Neuronal stem cell (in vitro differentiated cells): ENCODE results near the gene BBOX1.

Experiments
- DNase-seq: peaks from one replicate; pipeline ENCODE4 v3.0.0-alpha.2; 2013; ENCODE audit warnings: low spot score
- H2AFZ ChIP-seq: one replicate; pipeline ENCODE4 v1.6.1; 2013; ENCODE audit warnings: mild to moderate bottlenecking, low read length, inconsistent platforms
- H2AK5ac ChIP-seq: 2 replicates; pipeline ENCODE4 v1.6.1; 2013; ENCODE audit warnings: low read depth, mild to moderate bottlenecking, inconsistent platforms, low read length, moderate library complexity, mixed read lengths
- H2BK120ac ChIP-seq: 2 replicates; pipeline ENCODE4 v1.6.1; 2013; ENCODE audit warnings: low read depth, mild to moderate bottlenecking, inconsistent platforms, low read length, moderate library complexity, mixed read lengths
- H2BK12ac ChIP-seq: one replicate; pipeline ENCODE4 v1.6.1; 2013; ENCODE audit warnings: low read length, inconsistent platforms
- H2BK15ac ChIP-seq: 2 replicates; pipeline ENCODE4 v1.6.1; 2013; ENCODE audit warnings: mild to moderate bottlenecking, low read length, inconsistent platforms, mixed read lengths
- H2BK5ac ChIP-seq: one replicate; pipeline ENCODE4 v1.6.1; 2013; ENCODE audit warnings: inconsistent platforms, mild to moderate bottlenecking, low read length, moderate library complexity
- H3K14ac ChIP-seq: one replicate; pipeline ENCODE4 v1.6.1; 2013; ENCODE audit warnings: low read length, inconsistent platforms
- H3K18ac ChIP-seq: 2 replicates; pipeline ENCODE4 v1.6.1; 2013; ENCODE audit warnings: low read length, inconsistent platforms
- H3K23ac ChIP-seq: 2 replicates; pipeline ENCODE4 v1.6.1; 2013; ENCODE audit warnings: low read depth, mild to moderate bottlenecking, mixed read lengths, low read length, inconsistent platforms; ENCODE audit not compliant: poor library complexity
- H3K27ac ChIP-seq: replicated peaks from 3 replicates; pipeline ENCODE4 v1.5.1; 2013; ENCODE audit warnings: low read length, inconsistent platforms
- H3K27me3 ChIP-seq, 3 experiments: 2 replicates each; pipeline ENCODE4 v1.6.1; 2013; ENCODE audit warnings: low read length in 3 of 3, mild to moderate bottlenecking in 2 of 3, inconsistent platforms in 1 of 3, low read depth in 1 of 3, mixed read lengths in 1 of 3, moderate library complexity in 1 of 3; ENCODE audit not compliant: control insufficient read depth in 3 of 3, insufficient read depth in 3 of 3
- H3K36me3 ChIP-seq, 2 donors: replicated peaks in 1 of 2; 2 replicates each; pipeline ENCODE4 v1.6.1; 2013; ENCODE audit warnings: low read length in 2 of 2; ENCODE audit not compliant: control insufficient read depth in 2 of 2, insufficient read depth in 2 of 2
- H3K4ac ChIP-seq: 2 replicates; pipeline ENCODE4 v1.6.1; 2013; ENCODE audit warnings: inconsistent platforms, mild to moderate bottlenecking, low read length, moderate library complexity
- H3K4me1 ChIP-seq, 2 donors: 1 replicate in 1 of 2; 2 replicates in 1 of 2; pipeline ENCODE4 v1.6.1; 2013; ENCODE audit warnings: low read length in 2 of 2, low read depth in 1 of 2; ENCODE audit not compliant: control insufficient read depth in 2 of 2, insufficient read depth in 1 of 2
- H3K4me2 ChIP-seq: one replicate; pipeline ENCODE4 v1.6.1; 2013; ENCODE audit warnings: mild to moderate bottlenecking, low read length, inconsistent platforms; ENCODE audit not compliant: insufficient read depth, poor library complexity, severe bottlenecking
- H3K4me3 ChIP-seq, 2 donors: 2 replicates each; pipeline ENCODE4 v1.5.1; 2013; ENCODE audit warnings: low read length in 2 of 2, mild to moderate bottlenecking in 2 of 2, inconsistent platforms in 1 of 2, moderate library complexity in 1 of 2
- H3K79me1 ChIP-seq: one replicate; pipeline ENCODE4 v1.6.1; 2013; ENCODE audit warnings: low read depth, mild to moderate bottlenecking, inconsistent platforms, low read length, moderate library complexity
- H3K9ac ChIP-seq: one replicate; pipeline ENCODE4 v1.6.1; 2013; ENCODE audit warnings: mild to moderate bottlenecking, low read depth, low read length, inconsistent platforms; ENCODE audit not compliant: poor library complexity
- H3K9me3 ChIP-seq, 2 donors: replicated peaks in 1 of 2; 2 replicates each; pipeline versions ENCODE3 to v1.6.1; 2013; ENCODE audit warnings: low read length in 2 of 2, mild to moderate bottlenecking in 2 of 2, inconsistent platforms in 1 of 2, low read depth in 1 of 2, mixed read lengths in 1 of 2, moderate library complexity in 1 of 2; ENCODE audit not compliant: control insufficient read depth in 2 of 2, insufficient read depth in 1 of 2
- H4K8ac ChIP-seq: one replicate; pipeline ENCODE4 v1.6.1; 2013; ENCODE audit warnings: low read depth, mild to moderate bottlenecking, inconsistent platforms, low read length, moderate library complexity
- H4K91ac ChIP-seq: one replicate; pipeline ENCODE4 v1.6.1; 2013; ENCODE audit warnings: low read length, low read depth, mild to moderate bottlenecking, inconsistent platforms; ENCODE audit not compliant: poor library complexity
- WGBS, 2 donors: extraction: QIAGEN DNeasy Blood & Tissue Kit; methylation state at CpG; one replicate each; pipeline ENCODE4 v1.1.7; 2013; ENCODE audit warnings: missing lambda C conversion rate in 2 of 2, mixed read lengths in 1 of 2; ENCODE audit not compliant: insufficient read length in 2 of 2, insufficient replicate concordance in 1 of 2; ENCODE audit errors: extremely low coverage in 2 of 2; 5-methylcytosine and 5-hydroxymethylcytosine counted together

Gene BBOX1

GRCh38 chr11:27002838-27003237 is 37.8 kb upstream of the BBOX1 start:
- Histone ChIP-seq H3K9ac (no peak overlapping the region), H3K79me1 (no peaks in the 10 kb centered on the region), H4K8ac (no peak overlapping the region), H3K4ac (no peak overlapping the region), H2BK5ac (no peak overlapping the region), H2BK120ac (no peak overlapping the region), H3K4me3 (no peak overlapping the region), H2AK5ac (no peak overlapping the region), H3K9me3 (no peaks in the 10 kb centered on the region), H3K14ac (no peak overlapping the region), H2AFZ (no peak overlapping the region), H3K4me2 (no peak overlapping the region), H3K4me1 (no peaks in the 10 kb centered on the region), H3K18ac (no peak overlapping the region), H4K91ac (no peak overlapping the region), H2BK15ac (no peak overlapping the region), H3K36me3 (no peaks in the 10 kb centered on the region), H3K27ac (no peak overlapping the region), H3K27me3 (no peaks in the 10 kb centered on the region), H2BK12ac (no peak overlapping the region), H3K23ac (no peak overlapping the region)
- no peak for DNase-seq
- no CpG with 5 or more reads among the region's 4 CpGs for WGBS, 2 donors

GRCh38 chr11:27004103-27004502 is 36.5 kb upstream of the BBOX1 start:
- Histone ChIP-seq H2BK15ac (no peak overlapping the region), H3K36me3 (no peaks in the 10 kb centered on the region), H3K27me3 (no peaks in the 10 kb centered on the region), H3K9ac (no peak overlapping the region), H4K91ac (no peak overlapping the region), H4K8ac (no peak overlapping the region), H2AFZ (no peak overlapping the region), H3K4me3 (no peak overlapping the region), H3K14ac (no peak overlapping the region), H2AK5ac (no peak overlapping the region), H2BK120ac (no peak overlapping the region), H3K27ac (no peak overlapping the region), H2BK12ac (no peak overlapping the region), H3K18ac (no peak overlapping the region), H3K23ac (no peak overlapping the region), H3K4ac (no peak overlapping the region), H3K4me2 (no peak overlapping the region), H2BK5ac (no peak overlapping the region), H3K4me1 (no peaks in the 10 kb centered on the region), H3K9me3 (no peaks in the 10 kb centered on the region), H3K79me1 (no peaks in the 10 kb centered on the region)
- no peak for DNase-seq
- no CpG with 5 or more reads among the region's 2 CpGs for WGBS, 2 donors

- Histone ChIP-seq H3K23ac (no peak overlapping the region), H3K79me1 (no peaks in the 10 kb centered on the region), H2AK5ac (no peak overlapping the region), H4K8ac (no peak overlapping the region), H2BK12ac (no peak overlapping the region), H3K4me2 (no peak overlapping the region), H3K9ac (no peak overlapping the region), H2BK5ac (no peak overlapping the region), H4K91ac (no peak overlapping the region), H2AFZ (no peak overlapping the region), H3K4me3 (no peak overlapping the region), H3K18ac (no peak overlapping the region), H2BK120ac (no peak overlapping the region), H3K4me1 (peaks cover 0 to 22% of the 10 kb centered on the region in 2 donors), H3K4ac (no peak overlapping the region), H3K27me3 (no peaks in the 10 kb centered on the region), H3K14ac (no peak overlapping the region), H3K27ac (no peak overlapping the region), H3K36me3 (no peaks in the 10 kb centered on the region), H3K9me3 (no peaks in the 10 kb centered on the region), H2BK15ac (no peak overlapping the region)
- no peak for DNase-seq
Observed at GRCh38 chr11:27008811-27009535, 31.6 kb upstream of the BBOX1 start.

- peaks cover 0 to 22% of the 10 kb centered on the region in 2 donors for H3K4me1 ChIP-seq
- no peak overlapping the region for H3K4me2 ChIP-seq
- no peak overlapping the region for H3K18ac ChIP-seq
- no peak overlapping the region for H2BK120ac ChIP-seq
- H4K91ac ChIP-seq, result no peak overlapping the region
- no peak overlapping the region for H3K23ac ChIP-seq
- no peaks in the 10 kb centered on the region for H3K79me1 ChIP-seq
- H2AFZ ChIP-seq, result peak overlapping the region; percentile 85
- H3K27me3 ChIP-seq, result no peaks in the 10 kb centered on the region
- no peak overlapping the region for H2BK15ac ChIP-seq
- DNase-seq, result no peak
- H3K4me3 ChIP-seq, result no peak overlapping the region
- H2BK5ac ChIP-seq, result no peak overlapping the region
- H2AK5ac ChIP-seq, result no peak overlapping the region
- H2BK12ac ChIP-seq, result no peak overlapping the region
- no peak overlapping the region for H3K4ac ChIP-seq
- H3K14ac ChIP-seq, result no peak overlapping the region
- H3K9ac ChIP-seq, result no peak overlapping the region
- no peak overlapping the region for H3K27ac ChIP-seq
- no peak overlapping the region for H4K8ac ChIP-seq
- no CpG with 5 or more reads among the region's 4 CpGs for WGBS, 2 donors
- no peaks in the 10 kb centered on the region for H3K36me3 ChIP-seq
- no peaks in the 10 kb centered on the region for H3K9me3 ChIP-seq
Observed at GRCh38 chr11:27011560-27012233, 28.9 kb upstream of the BBOX1 start.
